ENCODE results near the gene IQSEC1.
A peak's percentile ranks its signal among the peaks of the same experiment; 100 is the strongest.

Gene IQSEC1

GRCh38 chr3:13051581-13051980 lies 21.6 kb downstream of the IQSEC1 start:
- DNase-seq: no peak

- peak in 7 of 56 donors; percentile 26 to 45 (median 32) for DNase-seq
These were observed 22.2 kb downstream of the IQSEC1 start for GRCh38 chr3:13051066-13051465.

GRCh38 chr3:13050446-13050845 lies 22.8 kb downstream of the IQSEC1 start:
- DNase-seq: no peak

GRCh38 chr3:13049400-13049799 lies 23.8 kb downstream of the IQSEC1 start:
- DNase-seq: no peak

GRCh38 chr3:13047296-13048165 lies 25.7 kb downstream of the IQSEC1 start:
- DNase-seq: no peak

GRCh38 chr3:13046569-13047274 lies 26.5 kb downstream of the IQSEC1 start:
- DNase-seq: peak in 2 of 56 donors; percentile 17 to 25

- DNase-seq: peak in 25 of 56 donors; percentile 18 to 74 (median 39)
These were observed 27.2 kb downstream of the IQSEC1 start for GRCh38 chr3:13045904-13046568.

GRCh38 chr3:13045241-13045903 lies 27.9 kb downstream of the IQSEC1 start:
- no peak for DNase-seq

- peak in 38 of 56 donors; percentile 18 to 71 (median 48) for DNase-seq
These were observed 28.6 kb downstream of the IQSEC1 start for GRCh38 chr3:13044496-13045240.

GRCh38 chr3:13043656-13044055 lies 29.6 kb downstream of the IQSEC1 start:
- no peak for DNase-seq

- DNase-seq: peak in 14 of 56 donors; percentile 19 to 66 (median 35)
These were observed 30.4 kb downstream of the IQSEC1 start for GRCh38 chr3:13042715-13043271.

GRCh38 chr3:13042127-13042701 lies 31.0 kb downstream of the IQSEC1 start:
- peak in 34 of 56 donors; percentile 23 to 75 (median 46) for DNase-seq

- peak in 6 of 56 donors; percentile 14 to 39 (median 36) for DNase-seq
These were observed 32.0 kb downstream of the IQSEC1 start for GRCh38 chr3:13041113-13041776.

- DNase-seq: peak in 2 of 56 donors; percentile 16 to 28
These were observed 32.7 kb downstream of the IQSEC1 start for GRCh38 chr3:13040361-13041074.

- peak in 1 of 56 donors; percentile 54 for DNase-seq
These were observed 33.9 kb downstream of the IQSEC1 start for GRCh38 chr3:13039213-13039896.

- DNase-seq: no peak
These were observed 35.6 kb downstream of the IQSEC1 start for GRCh38 chr3:13037458-13038117.

- no peak for DNase-seq
These were observed 38.4 kb downstream of the IQSEC1 start for GRCh38 chr3:13034861-13035260.
